ENCODE measurements around the gene AQP11. TPM values are rescaled to one million over a fixed set of nuclear protein-coding genes. Genes with fewer than 3 reads are reported as not detected.

The AQP11 gene
- total RNA-seq, 1 experiment from 2014 or later = 0.20 TPM

GRCh38 chr11:77547047-77547836 lies 42.5 kb upstream of the AQP11 start:
- no TSS peak for BruUV-seq (replicated peaks)
- Histone ChIP-seq H3K4me3 (replicated peaks in 1 of 2; ENCODE audit: low read depth in 1 of 2, low read length in 2 of 2) (no peak overlapping the region), H2AFZ (ENCODE audit: low read depth, low read length, poor library complexity, severe bottlenecking) (no peak overlapping the region), H3K27ac (ENCODE audit: low read depth, low read length) (no peak overlapping the region), H3K9ac (ENCODE audit: low read length) (no peak overlapping the region), H4K20me1 (ENCODE audit: insufficient read depth) (no peaks in the 10 kb centered on the region), H3K36me3 (ENCODE audit: control insufficient read depth in 1 of 2, insufficient read depth in 2 of 2, low read length in 2 of 2) (no peaks in the 10 kb centered on the region), H3K4me2 (ENCODE audit: low read length) (no peak overlapping the region), H3K9me3 (ENCODE audit: control insufficient read depth in 1 of 2, insufficient read depth in 1 of 2, low read depth in 1 of 2, low read length in 2 of 2) (0 out of 4 replicates have a peak, but pooled peaks cover 0 to 4% of the 10 kb centered on the region in 2 experiments), H3K4me1 (ENCODE audit: control insufficient read depth in 1 of 2, insufficient read depth in 2 of 2, low read length in 2 of 2) (no peaks in the 10 kb centered on the region), H3K79me2 (ENCODE audit: insufficient read depth, low read length) (no peaks in the 10 kb centered on the region), H3K27me3 (ENCODE audit: insufficient read depth, low read length) (no peaks in the 10 kb centered on the region), H3K9me2 (ENCODE audit: insufficient read depth) (no peaks in the 10 kb centered on the region)
- ChIA-PET CTCF (interaction anchor here (0.9 to 2.5 kb wide), 6 partner anchors 10 to 499 kb away, joined by 3 to 17 read pairs (median 4); no protein-coding TSS in a partner anchor), POLR2A (no interaction called here), RAD21 (ENCODE audit: low non-redundant PET in 1 of 2, low total read pairs in 2 of 2, uncharacterized antibody in 2 of 2, unreplicated experiment in 2 of 2) (interaction anchor here in 1 of 2 experiments (0.7 to 1.5 kb wide), 2 partner anchors 75 to 419 kb away, joined by 4 read pairs; partner anchors contain the start of gene MYO7A)
- ATAC-seq = no peak
- intact Hi-C loops (cut with micrococcal nuclease) = loop anchor here (5.0 kb wide), 1 partner anchor 500 kb away; no protein-coding TSS in a partner anchor
- TF ChIP-seq MAX (IDR thresholded peaks at IDR 0.05) = no peak
- TF ChIP-seq CBX3 (IDR thresholded peaks at IDR 0.05; ENCODE audit: low read depth) = no peak
- no peak for TF ChIP-seq FOSL1 (IDR thresholded peaks at IDR 0.05; ENCODE audit: low read depth)
- DNase-seq (ENCODE audit: low read depth, low spot score) = no peak

- ATAC-seq (peak; percentile 67), DNase-seq (ENCODE audit: low read depth, low spot score) (peak; percentile 37)
- H3K4me2 ChIP-seq (ENCODE audit: low read length) = no peak overlapping the region
- H3K36me3 ChIP-seq (ENCODE audit: control insufficient read depth in 1 of 2, insufficient read depth in 2 of 2, low read length in 2 of 2) = no peaks in the 10 kb centered on the region
- CTCF ChIA-PET = interaction anchor here (0.7 to 2.5 kb wide), 11 partner anchors 9 to 500 kb away, joined by 3 to 17 read pairs (median 4); no protein-coding TSS in a partner anchor
- H2AFZ ChIP-seq (ENCODE audit: low read depth, low read length, poor library complexity, severe bottlenecking) = no peak overlapping the region
- no peaks in the 10 kb centered on the region for H3K27me3 ChIP-seq (ENCODE audit: insufficient read depth, low read length)
- TF ChIP-seq ATF3 (IDR thresholded peaks at IDR 0.05) (no peak), SP1 (IDR thresholded peaks at IDR 0.05; ENCODE audit: low read depth) (no peak), RAD21 (IDR thresholded peaks at IDR 0.05; ENCODE audit: low read depth) (peak; percentile 91), EZH2phosphoT487 (IDR thresholded peaks at IDR 0.05; ENCODE audit: borderline replicate concordance) (no peak), CTCF (IDR thresholded peaks at IDR 0.05 in 2 of 3, conservative IDR thresholded peaks at IDR 0.05 in 1 of 3; ENCODE audit: borderline replicate concordance in 1 of 3, insufficient read depth in 1 of 3, low read depth in 2 of 3, low read length in 2 of 3) (peak; percentile 49 to 93 (median 64)), EZH2 (IDR thresholded peaks at IDR 0.05) (no peak)
- H3K4me1 ChIP-seq (ENCODE audit: control insufficient read depth in 1 of 2, insufficient read depth in 2 of 2, low read length in 2 of 2) = no peaks in the 10 kb centered on the region
- 0 out of 4 replicates have a peak, but pooled peaks cover 0 to 4% of the 10 kb centered on the region in 2 experiments for H3K9me3 ChIP-seq (ENCODE audit: control insufficient read depth in 1 of 2, insufficient read depth in 1 of 2, low read depth in 1 of 2, low read length in 2 of 2)
- H3K4me3 ChIP-seq (replicated peaks in 1 of 2; ENCODE audit: low read depth in 1 of 2, low read length in 2 of 2) = no peak overlapping the region
- POLR2A ChIA-PET = no interaction called here
- no peak overlapping the region for H3K27ac ChIP-seq (ENCODE audit: low read depth, low read length)
- H3K9me2 ChIP-seq (ENCODE audit: insufficient read depth) = no peaks in the 10 kb centered on the region
- H4K20me1 ChIP-seq (ENCODE audit: insufficient read depth) = no peaks in the 10 kb centered on the region
- no peak overlapping the region for H3K9ac ChIP-seq (ENCODE audit: low read length)
- no peaks in the 10 kb centered on the region for H3K79me2 ChIP-seq (ENCODE audit: insufficient read depth, low read length)
- intact Hi-C loops (cut with micrococcal nuclease) = loop anchor here (1.0 to 5.0 kb wide), 3 partner anchors 356 to 501 kb away; no protein-coding TSS in a partner anchor
- BruUV-seq (replicated peaks) = no TSS peak
- RAD21 ChIA-PET (ENCODE audit: low non-redundant PET in 1 of 2, low total read pairs in 2 of 2, uncharacterized antibody in 2 of 2, unreplicated experiment in 2 of 2) = interaction anchor here in 1 of 2 experiments (1.5 kb wide), 1 partner anchor 420 kb away, joined by 4 read pairs; the partner anchor contains the start of gene MYO7A
Measured at GRCh38 chr11:77547863-77548551, 41.7 kb upstream of the AQP11 start.
